Measurements from ENCODE around the gene UBE2H.

DNA sequence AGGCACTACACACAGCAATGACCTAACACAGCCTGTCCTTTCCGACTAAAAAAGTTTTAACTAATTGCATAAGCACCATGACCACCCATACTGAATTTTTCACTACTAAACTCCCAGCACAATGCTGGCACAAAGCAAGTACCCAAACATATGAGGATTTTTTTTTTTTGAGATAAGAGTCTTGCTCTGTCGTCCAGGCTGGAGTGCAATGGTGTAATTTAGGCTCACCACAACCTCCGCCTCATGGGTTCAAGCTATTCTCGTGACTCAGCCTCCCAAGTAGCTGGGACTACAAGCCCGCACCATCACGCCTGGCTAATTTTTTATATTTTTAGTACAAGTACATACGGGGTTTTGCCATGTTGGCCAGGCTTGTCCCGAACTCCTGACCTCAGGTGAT lies 5.1 kb downstream of the UBE2H start:
- TF ChIP-seq, protein P1, sequence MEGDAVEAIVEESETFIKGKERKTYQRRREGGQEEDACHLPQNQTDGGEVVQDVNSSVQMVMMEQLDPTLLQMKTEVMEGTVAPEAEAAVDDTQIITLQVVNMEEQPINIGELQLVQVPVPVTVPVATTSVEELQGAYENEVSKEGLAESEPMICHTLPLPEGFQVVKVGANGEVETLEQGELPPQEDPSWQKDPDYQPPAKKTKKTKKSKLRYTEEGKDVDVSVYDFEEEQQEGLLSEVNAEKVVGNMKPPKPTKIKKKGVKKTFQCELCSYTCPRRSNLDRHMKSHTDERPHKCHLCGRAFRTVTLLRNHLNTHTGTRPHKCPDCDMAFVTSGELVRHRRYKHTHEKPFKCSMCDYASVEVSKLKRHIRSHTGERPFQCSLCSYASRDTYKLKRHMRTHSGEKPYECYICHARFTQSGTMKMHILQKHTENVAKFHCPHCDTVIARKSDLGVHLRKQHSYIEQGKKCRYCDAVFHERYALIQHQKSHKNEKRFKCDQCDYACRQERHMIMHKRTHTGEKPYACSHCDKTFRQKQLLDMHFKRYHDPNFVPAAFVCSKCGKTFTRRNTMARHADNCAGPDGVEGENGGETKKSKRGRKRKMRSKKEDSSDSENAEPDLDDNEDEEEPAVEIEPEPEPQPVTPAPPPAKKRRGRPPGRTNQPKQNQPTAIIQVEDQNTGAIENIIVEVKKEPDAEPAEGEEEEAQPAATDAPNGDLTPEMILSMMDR (IDR thresholded peaks at IDR 0.05; ENCODE audit: low read depth, low read length): no peak
- no peak for TF ChIP-seq EZH2phosphoT487 (IDR thresholded peaks at IDR 0.05; ENCODE audit: low read depth)
